HG03520 (cell line): Measurements from ENCODE around the gene C7.
"Not testable (repeated sequence)": the region's sequence is repeated elsewhere in the genome, so short reads cannot be mapped to it uniquely, and the experiment has no call there.

ENCODE experiments used
- ATAC-seq: cut with Tn5 transposase; IDR thresholded peaks from one replicate; pipeline ENCODE4 v1.9.1; 2021; ENCODE audit warnings: mild to moderate bottlenecking, moderate library complexity; ENCODE audit not compliant: unreplicated experiment

Gene C7

DNA sequence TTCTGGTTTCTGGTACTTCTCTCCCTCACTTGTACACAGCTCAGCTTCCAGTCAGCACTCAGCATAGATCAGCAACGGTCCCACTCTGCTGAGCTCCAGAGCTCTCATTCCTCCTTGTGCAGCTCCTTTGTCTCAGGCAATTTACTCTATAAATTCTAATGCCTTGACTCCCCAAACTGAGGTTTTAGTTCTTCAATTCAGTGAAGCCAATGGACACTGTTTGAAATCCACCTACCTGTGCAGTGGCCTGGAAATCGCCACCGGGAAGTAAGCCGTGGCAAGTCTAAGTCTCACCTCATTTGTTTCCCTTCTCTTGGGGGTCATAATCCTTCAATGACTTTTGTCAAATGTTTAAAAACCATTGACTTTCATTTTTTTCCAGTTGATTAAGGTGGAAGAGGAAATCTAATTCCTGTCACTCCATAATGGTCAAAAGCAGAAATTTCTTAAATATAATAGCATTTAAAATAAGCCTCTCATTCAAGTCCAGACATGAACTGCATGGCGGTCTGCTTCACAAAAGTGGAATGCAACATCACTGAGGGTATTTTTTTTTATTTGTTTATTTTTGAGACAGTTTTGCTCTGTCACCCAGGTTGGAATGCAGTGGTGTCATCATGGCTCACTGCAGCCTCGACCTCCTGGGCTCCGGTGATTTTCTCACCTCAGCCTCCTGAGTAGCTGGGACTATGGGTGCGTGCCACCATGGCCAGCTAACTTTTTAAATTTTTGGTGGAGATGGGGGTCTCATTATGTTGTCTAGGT lies 79.6 kb downstream of the C7 start:
- ATAC-seq, result no peak

DNA sequence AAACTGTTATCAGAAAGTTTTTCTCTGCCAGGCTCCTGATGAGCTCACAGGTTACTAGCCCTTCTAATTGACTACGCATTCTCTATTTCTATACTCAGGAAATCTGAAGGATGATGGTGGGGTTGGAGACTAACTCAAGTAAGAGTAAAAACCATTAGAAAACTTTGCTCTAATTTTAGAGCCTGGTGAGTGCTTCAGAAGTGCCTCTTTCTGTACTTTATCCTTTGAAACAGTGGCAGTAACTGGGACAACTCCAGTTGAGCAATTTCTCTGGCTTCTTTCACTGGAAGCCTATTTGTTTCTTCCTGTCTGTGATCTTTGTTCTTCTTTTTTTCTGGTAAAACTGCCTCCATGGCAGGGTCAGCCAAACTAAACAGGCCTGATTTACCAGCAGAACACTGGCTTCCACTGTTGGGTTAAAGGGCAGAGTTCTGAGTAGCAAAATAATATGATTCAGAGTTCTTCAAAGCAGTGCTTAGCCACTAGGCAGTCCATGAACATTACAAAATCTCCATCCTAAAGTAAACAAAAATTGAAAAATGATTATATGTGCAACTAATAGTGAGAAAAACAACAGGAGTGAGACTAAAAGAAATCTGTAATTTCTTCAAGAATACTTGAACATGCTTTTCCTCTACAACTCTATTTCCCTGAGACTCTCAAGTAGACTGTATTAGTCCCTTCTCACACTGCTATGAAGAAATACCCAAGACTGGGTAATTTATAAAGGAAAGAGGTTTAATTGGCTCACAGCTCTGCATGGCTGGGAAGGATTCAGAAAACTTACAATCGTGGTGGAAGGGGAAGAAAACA lies 82.1 kb downstream of the C7 start:
- no peak for ATAC-seq

DNA sequence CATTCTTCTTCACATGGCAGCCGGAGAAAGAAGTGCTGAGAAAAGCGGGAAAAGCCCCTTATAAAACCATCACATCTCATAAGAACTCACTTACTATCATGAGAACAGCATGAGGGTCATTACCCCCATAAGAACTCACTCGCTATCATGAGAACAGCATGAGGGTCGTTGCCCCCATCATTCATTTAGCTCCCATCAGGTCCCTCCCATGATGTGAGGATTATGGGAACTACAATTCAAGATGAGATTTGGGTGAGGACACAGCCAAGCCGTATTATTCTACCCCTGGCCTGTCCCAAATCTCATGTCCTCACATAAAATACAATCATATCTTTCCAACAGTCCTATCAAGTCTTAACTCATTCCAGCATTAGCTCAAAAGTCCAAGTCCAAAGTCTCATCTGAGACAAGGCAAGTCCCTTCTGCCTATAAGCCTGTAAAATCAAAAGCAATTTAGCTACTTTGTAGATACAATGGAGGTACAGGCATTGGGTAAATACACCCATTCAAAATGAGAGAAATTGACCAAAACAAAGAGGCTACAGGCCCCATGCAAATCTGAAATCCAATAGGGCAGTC lies 82.8 kb downstream of the C7 start:
- ATAC-seq, result no peak

DNA sequence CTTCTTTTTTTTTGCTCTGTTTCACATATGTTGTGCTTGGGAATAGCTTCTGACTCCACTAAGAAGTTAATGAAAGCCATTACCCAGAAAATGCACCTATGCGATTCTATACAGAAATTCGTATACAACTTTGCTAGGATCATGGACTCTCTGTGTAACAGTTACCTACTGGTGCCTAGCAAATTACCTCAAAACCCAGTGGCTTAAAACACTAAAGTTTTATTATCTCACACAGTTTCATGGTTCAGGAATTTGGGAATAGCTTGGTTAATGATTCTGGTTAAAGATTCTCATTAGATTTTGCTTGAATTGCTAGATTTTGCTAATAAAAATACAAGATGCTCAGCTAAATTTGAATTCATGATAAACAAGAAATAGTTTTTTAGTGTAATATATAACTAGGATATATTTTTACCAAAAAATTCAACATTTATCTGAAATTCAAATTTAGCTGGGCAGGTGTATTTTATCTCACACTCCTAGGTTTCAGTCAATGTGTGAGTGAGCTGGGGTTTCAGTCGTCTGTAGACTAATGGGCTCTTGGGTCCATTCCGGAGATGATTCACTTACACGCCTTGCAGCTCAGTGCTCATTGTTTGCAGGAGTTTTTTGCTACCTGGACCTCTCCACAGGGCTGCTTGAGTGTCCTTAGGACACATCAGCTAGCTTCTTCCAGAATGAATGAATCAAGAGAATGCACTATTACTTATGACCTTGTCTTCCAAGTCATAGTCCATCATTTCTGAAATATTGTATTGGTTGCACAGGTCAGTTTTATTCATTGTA lies 86.7 kb downstream of the C7 start:
- ATAC-seq, result no peak

DNA sequence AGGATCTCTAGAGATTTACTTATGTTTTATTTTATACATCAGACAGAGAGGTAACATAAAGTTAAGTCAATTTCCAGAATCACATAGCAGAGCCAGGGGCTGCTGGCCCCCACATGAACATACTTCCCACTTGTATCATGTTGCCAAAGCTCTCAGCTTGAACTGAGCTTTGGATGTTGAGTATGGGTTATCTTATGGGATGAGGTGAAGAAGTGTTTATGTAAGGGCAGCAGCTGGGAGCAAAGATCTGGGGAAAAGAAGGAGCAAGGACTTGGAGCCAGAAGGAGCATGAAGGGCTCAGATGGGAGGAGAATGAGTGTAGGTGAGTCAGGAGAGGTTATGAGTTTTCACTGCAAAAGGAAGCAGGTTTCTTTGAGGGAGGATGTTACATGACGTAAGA lies 89.8 kb downstream of the C7 start:
- ATAC-seq, result no peak

DNA sequence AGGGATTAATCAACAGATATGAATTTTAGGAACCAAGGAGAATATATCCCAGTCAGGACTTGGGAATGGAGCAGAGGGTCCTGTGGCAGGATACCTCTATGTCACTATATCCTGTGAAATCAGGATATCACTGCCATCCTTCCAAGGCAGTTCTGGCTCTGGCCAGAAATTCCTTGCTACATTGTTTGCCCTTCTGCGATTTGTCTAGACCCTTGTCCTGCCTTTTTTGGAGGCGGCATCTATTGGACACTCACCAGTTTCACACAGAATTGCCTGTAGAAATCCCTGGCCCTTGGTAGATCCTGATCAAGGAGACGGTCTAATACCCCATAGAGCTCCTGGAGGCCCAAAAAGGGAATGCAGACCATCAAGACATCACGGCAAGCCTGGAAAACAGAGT lies 90.7 kb downstream of the C7 start:
- ATAC-seq, result no peak

DNA sequence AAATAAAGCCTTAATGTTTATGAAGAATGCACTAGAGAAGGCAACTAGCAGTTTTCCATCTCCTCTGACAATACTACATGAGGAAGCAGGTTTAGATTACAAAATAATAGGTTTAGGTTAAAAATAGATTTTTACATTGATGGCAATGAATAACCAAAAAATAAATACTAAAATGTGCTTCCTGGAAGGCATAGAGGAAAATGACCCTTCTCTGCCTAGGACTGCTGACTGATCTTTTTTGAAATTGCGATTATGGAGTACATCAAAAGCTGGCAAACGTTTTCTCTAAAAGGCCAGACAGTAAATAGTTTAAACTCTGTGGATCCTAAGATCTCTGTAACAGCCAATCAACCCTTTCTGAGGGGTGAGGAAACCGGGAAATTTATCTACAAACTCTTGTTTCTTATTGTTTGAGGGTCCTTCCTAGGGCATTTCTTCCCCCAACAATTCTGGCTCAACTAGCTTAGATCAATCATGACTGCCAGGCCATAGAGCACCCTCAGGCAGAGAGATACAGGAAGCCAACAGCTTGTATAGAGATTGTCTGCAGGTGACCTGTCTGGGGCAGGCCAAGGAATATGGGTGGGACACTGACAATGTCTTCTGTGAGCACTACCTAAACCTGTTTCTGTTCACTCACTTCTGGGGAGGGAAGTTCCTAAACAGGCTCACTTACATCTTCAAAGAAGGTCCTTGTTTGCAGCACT lies 94.5 kb downstream of the C7 start:
- ATAC-seq, result no peak

DNA sequence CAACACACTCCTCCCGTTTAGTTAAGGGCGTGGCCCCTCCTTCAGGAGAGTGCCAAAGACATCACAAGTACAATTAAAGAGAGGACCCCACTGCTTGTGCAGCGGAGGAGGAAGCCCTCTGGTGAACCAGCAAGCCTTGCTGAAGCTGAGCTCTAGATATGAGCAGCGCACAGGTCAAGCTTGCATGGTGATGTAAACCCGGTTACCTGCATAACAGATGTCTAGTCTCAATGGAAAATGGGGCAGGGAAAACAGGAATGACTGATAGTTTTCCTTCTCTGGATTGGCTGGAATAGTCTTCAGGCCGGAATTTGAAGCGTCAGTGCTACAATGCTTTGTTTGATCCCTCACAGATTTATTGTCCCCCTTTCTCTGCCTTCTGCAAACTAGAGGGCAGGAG lies 95.6 kb downstream of the C7 start:
- ATAC-seq, result no peak

DNA sequence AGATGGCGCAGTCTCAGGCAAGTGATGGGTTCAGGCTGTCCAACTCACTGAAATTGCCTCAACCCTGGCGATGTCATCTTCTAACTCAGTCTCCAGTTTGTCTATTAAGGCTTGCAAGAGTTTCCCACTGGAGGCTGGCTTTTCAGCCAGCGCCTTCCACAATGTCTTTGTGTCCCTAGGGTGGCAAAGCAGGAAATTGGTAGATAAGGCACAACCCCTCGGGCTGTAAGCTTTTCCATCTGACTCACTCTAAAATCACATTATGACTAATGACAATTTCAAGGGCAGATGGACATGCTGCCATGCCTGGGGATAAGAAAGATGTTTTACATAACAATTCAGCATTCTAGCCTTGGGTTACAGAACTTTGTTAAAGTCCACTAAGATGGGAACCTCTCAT lies 99.9 kb downstream of the C7 start:
- ATAC-seq, result no peak

DNA sequence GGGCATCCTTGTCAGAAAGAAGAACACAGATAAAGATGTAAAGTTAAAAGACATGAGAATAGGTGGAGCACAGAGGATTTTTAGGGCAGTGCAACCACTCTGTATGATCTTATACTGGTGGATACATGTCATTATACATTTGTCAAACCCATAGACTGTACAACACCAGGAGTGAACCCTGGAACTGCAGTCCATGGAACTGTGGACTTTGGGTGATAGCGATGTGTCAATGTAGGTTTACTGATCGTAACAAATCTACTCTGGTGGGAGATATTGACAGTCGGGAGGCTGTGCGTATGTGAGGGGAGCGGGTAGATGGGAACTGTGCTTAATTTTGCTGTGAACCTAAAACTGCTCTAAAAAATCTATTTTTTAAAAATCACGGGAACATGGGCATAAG lies 101.3 kb downstream of the C7 start:
- no peak for ATAC-seq

DNA sequence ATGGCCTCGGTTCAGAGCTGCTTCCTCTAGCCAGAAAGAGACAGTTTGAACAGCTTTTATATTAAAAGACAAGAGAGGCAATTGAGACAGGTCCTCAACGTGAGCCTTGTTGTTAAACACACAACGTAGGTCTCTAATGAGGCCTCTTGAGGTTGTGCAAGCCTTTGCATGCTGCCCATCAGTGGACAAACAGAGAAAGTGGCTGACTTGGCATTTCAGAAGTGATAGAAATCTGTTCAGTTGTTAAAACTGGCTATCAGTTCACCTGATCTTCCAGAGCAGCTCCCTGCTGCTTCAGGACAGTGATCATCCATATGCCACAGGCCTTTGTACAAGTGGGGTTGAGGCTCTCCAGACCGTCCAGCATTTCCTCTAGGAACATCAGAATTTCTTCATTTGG lies 103.0 kb downstream of the C7 start:
- no peak for ATAC-seq

DNA sequence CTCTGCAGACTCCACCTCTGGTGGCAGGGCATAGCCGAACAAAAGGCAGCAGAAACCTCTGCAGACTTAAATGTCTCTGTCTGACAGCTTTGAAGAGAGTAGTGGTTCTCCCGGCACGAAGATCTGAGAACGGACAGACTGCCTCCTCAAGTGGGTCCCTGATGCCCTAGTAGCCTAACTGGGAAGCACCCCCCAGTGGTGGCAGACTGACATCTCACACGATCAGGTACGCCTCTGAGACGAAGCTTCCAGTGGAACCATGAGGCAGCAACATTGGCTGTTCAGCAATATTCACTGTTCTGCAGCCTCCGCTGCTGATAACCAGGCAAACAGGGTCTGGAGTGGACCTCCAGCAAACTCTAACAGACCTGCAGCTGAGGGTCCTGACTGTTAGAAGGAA lies 113.3 kb downstream of the C7 start:
- ATAC-seq, result not testable (repeated sequence)
